H9 (cell line): ENCODE measurements around the gene FUT2. TPM values are rescaled to one million over a fixed set of nuclear protein-coding genes. Genes with fewer than 3 reads are reported as not detected.
A peak's percentile ranks its signal among the peaks of the same experiment; 100 is the strongest.

Experiments used
- DNase-seq: peaks from one replicate; pipeline ENCODE4 v3.0.0-alpha.2; 2017
- H2AFZ ChIP-seq: one replicate; pipeline ENCODE4 v1.6.1; 2013; ENCODE audit warnings: mild to moderate bottlenecking, low read length, control low read depth, moderate library complexity
- H2AK5ac ChIP-seq: 2 replicates; pipeline ENCODE4 v1.6.1; 2013; ENCODE audit warnings: low read length, control low read depth, mixed read lengths; ENCODE audit not compliant: insufficient read length
- H2BK120ac ChIP-seq: one replicate; pipeline ENCODE4 v1.6.1; 2013; ENCODE audit warnings: low read depth, mild to moderate bottlenecking, low read length, control low read depth, inconsistent platforms; ENCODE audit not compliant: poor library complexity, severe bottlenecking
- H2BK12ac ChIP-seq: 2 replicates; pipeline ENCODE4 v1.6.1; 2013; ENCODE audit warnings: low read length, control low read depth, mixed read lengths, low read depth; ENCODE audit not compliant: insufficient read length
- H2BK15ac ChIP-seq: 2 replicates; pipeline ENCODE4 v1.6.1; 2013; ENCODE audit warnings: low read depth, low read length, control low read depth
- H2BK20ac ChIP-seq: one replicate; pipeline ENCODE4 v1.6.1; 2013; ENCODE audit warnings: low read depth, mild to moderate bottlenecking, low read length, control low read depth, inconsistent platforms; ENCODE audit not compliant: poor library complexity, severe bottlenecking
- H2BK5ac ChIP-seq: 2 replicates; pipeline ENCODE4 v1.6.1; 2013; ENCODE audit warnings: low read length, control low read depth, mixed read lengths; ENCODE audit not compliant: insufficient read length
- H3K14ac ChIP-seq: 2 replicates; pipeline ENCODE4 v1.6.1; 2013; ENCODE audit warnings: low read length, control low read depth; ENCODE audit not compliant: insufficient read depth
- H3K18ac ChIP-seq: 2 replicates; pipeline ENCODE4 v1.6.1; 2013; ENCODE audit warnings: low read depth, mild to moderate bottlenecking, mixed read lengths, low read length, control low read depth; ENCODE audit not compliant: insufficient read length
- H3K23ac ChIP-seq: 2 replicates; pipeline ENCODE4 v1.6.1; 2013; ENCODE audit warnings: low read length, control low read depth, mixed read lengths, low read depth; ENCODE audit not compliant: insufficient read length
- H3K23me2 ChIP-seq: 2 replicates; pipeline ENCODE4 v1.6.1; 2013; ENCODE audit warnings: low read depth, mild to moderate bottlenecking, mixed read lengths, low read length, control low read depth; ENCODE audit not compliant: insufficient read length, poor library complexity, severe bottlenecking
- H3K27ac ChIP-seq: 2 replicates; pipeline ENCODE4 v1.5.1; 2013; ENCODE audit warnings: low read length, control low read depth, mixed read lengths, low read depth; ENCODE audit not compliant: insufficient read length
- H3K27me3 ChIP-seq: 2 replicates; pipeline ENCODE4 v1.6.1; 2013; ENCODE audit warnings: low read length, control low read depth, inconsistent platforms; ENCODE audit not compliant: insufficient read depth
- H3K4ac ChIP-seq: 2 replicates; pipeline ENCODE4 v1.6.1; 2013; ENCODE audit warnings: low read depth, mild to moderate bottlenecking, control low read depth, inconsistent platforms, low read length, moderate library complexity
- H3K4me1 ChIP-seq: 2 replicates; pipeline ENCODE4 v1.6.1; 2013; ENCODE audit warnings: low read length, control low read depth, inconsistent platforms; ENCODE audit not compliant: insufficient read depth
- H3K4me2 ChIP-seq: 2 replicates; pipeline ENCODE4 v1.6.1; 2013; ENCODE audit warnings: low read length, control low read depth, mixed read lengths; ENCODE audit not compliant: insufficient read length, insufficient read depth
- H3K56ac ChIP-seq: 2 replicates; pipeline ENCODE4 v1.6.1; 2013; ENCODE audit warnings: low read depth, mild to moderate bottlenecking, mixed read lengths, low read length, control low read depth; ENCODE audit not compliant: insufficient read length
- H3K79me1 ChIP-seq: 2 replicates; pipeline ENCODE4 v1.6.1; 2013; ENCODE audit warnings: low read depth, mild to moderate bottlenecking, moderate library complexity, low read length, control low read depth, inconsistent platforms; ENCODE audit not compliant: insufficient read depth, poor library complexity, severe bottlenecking
- H3K79me2 ChIP-seq: 2 replicates; pipeline ENCODE4 v1.6.1; 2013; ENCODE audit warnings: low read length, control low read depth, inconsistent platforms; ENCODE audit not compliant: insufficient read depth
- H3K9ac ChIP-seq: 2 replicates; pipeline ENCODE4 v1.6.1; 2013; ENCODE audit warnings: low read length, control low read depth, mixed read lengths; ENCODE audit not compliant: insufficient read length; ENCODE audit errors: extremely low read depth
- H3K9me3 ChIP-seq: one replicate; pipeline ENCODE4 v1.6.1; 2013; ENCODE audit warnings: low read depth, low read length, inconsistent platforms; ENCODE audit not compliant: control insufficient read depth
- H3T11ph ChIP-seq: one replicate; pipeline ENCODE4 v1.6.1; 2013; ENCODE audit warnings: mild to moderate bottlenecking, low read length, control low read depth, inconsistent platforms
- H4K20me1 ChIP-seq: one replicate; pipeline ENCODE4 v1.6.1; 2013; ENCODE audit not compliant: control insufficient read depth, insufficient read length, insufficient read depth
- H4K5ac ChIP-seq: 2 replicates; pipeline ENCODE4 v1.6.1; 2013; ENCODE audit warnings: low read depth, mild to moderate bottlenecking, mixed read lengths, low read length, control low read depth; ENCODE audit not compliant: insufficient read length
- H4K8ac ChIP-seq: replicated peaks from 2 replicates; pipeline ENCODE4 v1.6.1; 2013; ENCODE audit warnings: low read length, control low read depth, mixed read lengths, low read depth; ENCODE audit not compliant: insufficient read length
- H4K91ac ChIP-seq: 2 replicates; pipeline ENCODE4 v1.6.1; 2013; ENCODE audit warnings: low read depth, mild to moderate bottlenecking, moderate library complexity, mixed read lengths, low read length, control low read depth; ENCODE audit not compliant: insufficient read length
- H3K27ac Mint-ChIP-seq, 3 experiments: 2 replicates in 2 of 3; 3 replicates in 1 of 3; pipeline ENCODE4 v1.8.0; 2020 to 2021; ENCODE audit warnings: mixed read lengths in 3 of 3, mild to moderate bottlenecking in 1 of 3, moderate library complexity in 1 of 3
- H3K27me3 Mint-ChIP-seq: 2 replicates; pipeline ENCODE4 v1.8.0; 2021; ENCODE audit warnings: low read depth, mild to moderate bottlenecking, moderate library complexity, mixed read lengths
- H3K36me3 Mint-ChIP-seq, 3 experiments: 2 replicates in 2 of 3; 3 replicates in 1 of 3; pipeline ENCODE4 v1.8.0; 2020 to 2021; ENCODE audit warnings: low read depth in 3 of 3, mixed read lengths in 3 of 3; ENCODE audit not compliant: insufficient read depth in 1 of 3
- H3K4me1 Mint-ChIP-seq, 2 experiments: 2 replicates each; pipeline ENCODE4 v1.8.0; 2020; ENCODE audit warnings: mixed read lengths in 2 of 2
- H3K4me3 Mint-ChIP-seq, 2 experiments: 2 replicates in 1 of 2; 3 replicates in 1 of 2; pipeline ENCODE4 v1.8.0; 2020 to 2021; ENCODE audit warnings: mild to moderate bottlenecking in 2 of 2, mixed read lengths in 2 of 2, moderate library complexity in 1 of 2
- H3K9me3 Mint-ChIP-seq, 2 experiments: 2 replicates in 1 of 2; 3 replicates in 1 of 2; pipeline ENCODE4 v1.8.0; 2020; ENCODE audit warnings: mild to moderate bottlenecking in 2 of 2, mixed read lengths in 2 of 2, moderate library complexity in 1 of 2
- CTCF ChIP-seq: fragments of 200-600 bp; sonication (generic); conservative IDR thresholded peaks from 3 replicates; pipeline ENCODE4 v1.8.0; 2021; ENCODE audit warnings: antibody characterized with exemption, mild to moderate bottlenecking
- WGBS: extraction: QIAGEN DNeasy Blood & Tissue Kit; methylation state at CpG from one replicate; pipeline ENCODE4 v1.1.7; 2013; ENCODE audit warnings: missing lambda C conversion rate, low lambda C conversion rate, mixed read lengths; ENCODE audit not compliant: insufficient read length; ENCODE audit errors: extremely low coverage; 5-methylcytosine and 5-hydroxymethylcytosine counted together
- total RNA-seq: library from RNA; stranded (reverse); gene quantifications from 2 replicates; pipeline ENCODE4 v1.2.1, GENCODE V29; 2021

The FUT2 gene
- total RNA-seq, 1 experiment from 2014 or later: 11.4 TPM

DNA sequence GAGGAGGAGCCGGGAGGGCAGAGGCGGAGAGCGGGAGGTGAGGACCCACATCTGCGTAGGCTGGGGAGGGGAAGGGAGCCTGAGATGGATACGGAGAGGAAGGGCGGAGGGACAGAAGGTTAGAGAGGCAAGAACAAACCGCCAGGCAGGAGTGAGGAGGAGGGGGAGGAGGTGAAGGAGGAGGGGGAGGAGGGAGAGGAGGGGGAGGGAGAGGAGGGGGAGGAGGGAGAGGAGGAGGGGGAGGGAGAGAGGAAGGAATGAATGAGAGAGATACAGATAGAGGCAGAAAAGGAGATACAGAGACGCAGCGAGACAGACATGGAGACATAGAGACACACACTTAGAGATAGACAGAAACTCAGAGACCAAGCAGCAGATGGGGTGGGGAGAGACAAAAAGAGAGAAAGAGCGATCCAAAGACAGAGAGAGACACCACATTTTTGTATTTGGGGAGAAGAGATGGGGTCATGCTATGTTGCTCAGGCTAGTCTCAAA, 49.0 kb upstream of the FUT2 start:
- Histone ChIP-seq H3K27me3 (no peaks in the 10 kb centered on the region), H3K4me2 (no peak overlapping the region), H3T11ph (no peak overlapping the region), H3K23me2 (peaks cover 16% of the 10 kb centered on the region), H3K56ac (no peak overlapping the region), H4K20me1 (no peaks in the 10 kb centered on the region), H4K5ac (no peak overlapping the region), H3K14ac (no peak overlapping the region), H2BK120ac (no peak overlapping the region), H3K9me3 (no peaks in the 10 kb centered on the region), H2BK5ac (no peak overlapping the region), H2AK5ac (no peak overlapping the region), H2BK15ac (no peak overlapping the region), H3K18ac (no peak overlapping the region), H4K91ac (no peak overlapping the region), H2BK20ac (no peak overlapping the region), H3K79me2 (no peaks in the 10 kb centered on the region), H3K4ac (no peak overlapping the region), H3K4me1 (no peaks in the 10 kb centered on the region), H3K27ac (no peak overlapping the region), H3K9ac (no peak overlapping the region), H3K79me1 (no peaks in the 10 kb centered on the region), H2AFZ (no peak overlapping the region), H4K8ac (no peak overlapping the region), H2BK12ac (no peak overlapping the region), H3K23ac (no peak overlapping the region)
- Mint-ChIP-seq H3K4me1 (peaks cover 14 to 17% of the 10 kb centered on the region in 2 experiments), H3K36me3 (peaks cover 4 to 17% (median 14%) of the 10 kb centered on the region in 3 experiments), H3K4me3 (peak overlapping the region; percentile 84 to 93; a peak in 4 of 5 replicates), H3K27ac (peak overlapping the region in 2 of 3 experiments; percentile 2 to 8; a peak in 1 of 7 replicates), H3K27me3 (peaks cover 3% of the 10 kb centered on the region), H3K9me3 (peaks cover 0 to 4% of the 10 kb centered on the region in 2 experiments; a peak in 2 of 5 replicates)
- no CpG with 5 or more reads among the region's 10 CpGs for WGBS
- no peak for TF ChIP-seq CTCF
- peak; percentile 96 for DNase-seq
